Neutrophil (primary cell): ENCODE measurements around the gene DPP7.

ENCODE experiments used
- H3K27ac ChIP-seq: fragments of 200-600 bp; sonication (generic); 2 replicates; pipeline ENCODE4 v1.5.1; 2016; ENCODE audit warnings: mild to moderate bottlenecking, moderate library complexity
- H3K27me3 ChIP-seq: fragments of 200-600 bp; sonication (generic); 2 replicates; pipeline ENCODE4 v1.6.0; 2016; ENCODE audit warnings: mild to moderate bottlenecking
- H3K36me3 ChIP-seq: fragments of 200-600 bp; sonication (generic); 2 replicates; pipeline ENCODE4 v1.5.1; 2017
- H3K4me1 ChIP-seq, 2 experiments: fragments of 200-600 bp in 1 of 2; sonication (generic) in 1 of 2; 1 replicate in 1 of 2; 2 replicates in 1 of 2; pipeline versions ENCODE4 v1.5.1 to v1.6.1; 2013 to 2016; ENCODE audit warnings: low read depth in 1 of 2, low read length in 1 of 2, mild to moderate bottlenecking in 1 of 2, moderate library complexity in 1 of 2; ENCODE audit not compliant: control insufficient read depth in 1 of 2, insufficient read depth in 1 of 2
- H3K4me3 ChIP-seq, 2 experiments: fragments of 200-600 bp in 1 of 2; sonication (generic) in 1 of 2; 1 replicate in 1 of 2; 2 replicates in 1 of 2; pipeline ENCODE4 v1.5.1; 2013 to 2016; ENCODE audit warnings: low read depth in 1 of 2, low read length in 1 of 2, mild to moderate bottlenecking in 1 of 2, moderate library complexity in 1 of 2
- H3K9me3 ChIP-seq: fragments of 200-600 bp; sonication (generic); 2 replicates; pipeline ENCODE4 v1.5.1; 2016
- CTCF ChIP-seq: fragments of 200-600 bp; sonication (generic); IDR thresholded peaks from 2 replicates; pipeline ENCODE4 v1.5.1; 2016; ENCODE audit warnings: antibody characterized with exemption

DPP7 gene

GRCh38 chr9:137083394-137084004 is 31.0 kb downstream of the DPP7 start:
- Histone ChIP-seq H3K4me3 (no peak overlapping the region), H3K9me3 (no peaks in the 10 kb centered on the region), H3K27me3 (peaks cover 23% of the 10 kb centered on the region), H3K36me3 (no peaks in the 10 kb centered on the region), H3K27ac (no peak overlapping the region), H3K4me1 (peaks cover 25 to 27% of the 10 kb centered on the region in 2 experiments)
- TF ChIP-seq CTCF = no peak

- H3K27me3 ChIP-seq = peaks cover 29% of the 10 kb centered on the region
- TF ChIP-seq CTCF = no peak
- H3K9me3 ChIP-seq = no peaks in the 10 kb centered on the region
- H3K4me1 ChIP-seq = peaks cover 24 to 28% of the 10 kb centered on the region in 2 experiments
- no peaks in the 10 kb centered on the region for H3K36me3 ChIP-seq
- no peak overlapping the region for H3K4me3 ChIP-seq
- no peak overlapping the region for H3K27ac ChIP-seq
Measured at GRCh38 chr9:137082925-137083290, 31.6 kb downstream of the DPP7 start.

GRCh38 chr9:137082222-137082924 is 32.2 kb downstream of the DPP7 start:
- no peak overlapping the region for H3K4me3 ChIP-seq
- H3K4me1 ChIP-seq = peaks cover 19 to 28% of the 10 kb centered on the region in 2 experiments
- no peaks in the 10 kb centered on the region for H3K9me3 ChIP-seq
- H3K27me3 ChIP-seq = peaks cover 34% of the 10 kb centered on the region
- no peak overlapping the region for H3K27ac ChIP-seq
- no peak for TF ChIP-seq CTCF
- no peaks in the 10 kb centered on the region for H3K36me3 ChIP-seq

GRCh38 chr9:137080260-137081122 is 34.0 kb downstream of the DPP7 start:
- Histone ChIP-seq H3K27me3 (peaks cover 49% of the 10 kb centered on the region), H3K36me3 (no peaks in the 10 kb centered on the region), H3K9me3 (no peaks in the 10 kb centered on the region), H3K4me3 (no peak overlapping the region), H3K4me1 (peaks cover 13 to 20% of the 10 kb centered on the region in 2 experiments), H3K27ac (no peak overlapping the region)
- no peak for TF ChIP-seq CTCF

- H3K27me3 ChIP-seq = peaks cover 60% of the 10 kb centered on the region
- no peaks in the 10 kb centered on the region for H3K9me3 ChIP-seq
- H3K4me3 ChIP-seq = no peak overlapping the region
- no peak for TF ChIP-seq CTCF
- H3K27ac ChIP-seq = no peak overlapping the region
- no peaks in the 10 kb centered on the region for H3K36me3 ChIP-seq
- peaks cover 18% of the 10 kb centered on the region in 2 experiments for H3K4me1 ChIP-seq
Measured at GRCh38 chr9:137079401-137079787, 35.1 kb downstream of the DPP7 start.
